Sigmoid colon (tissue), 7 donors: ENCODE results near the gene VAV3. TPM values are rescaled to one million over a fixed set of nuclear protein-coding genes. Genes with fewer than 3 reads are reported as not detected.

Experiments used
- DNase-seq: peaks from one replicate; pipeline ENCODE4 v3.0.0-alpha.2; 2019
- H3K27ac ChIP-seq, 4 donors: fragments of 200-600 bp; sonication (generic); one replicate each; pipeline ENCODE4 v1.5.1; 2016 to 2019; ENCODE audit warnings: mild to moderate bottlenecking in 1 of 4
- H3K27me3 ChIP-seq, 3 donors: fragments of 200-600 bp; sonication (generic); one replicate each; pipeline ENCODE4 v1.5.1; 2019; ENCODE audit warnings: mild to moderate bottlenecking in 1 of 3
- H3K36me3 ChIP-seq, 4 donors: fragments of 200-600 bp; sonication (generic); one replicate each; pipeline ENCODE4 v1.5.1; 2016 to 2019
- H3K4me1 ChIP-seq, 4 donors: fragments of 200-600 bp; sonication (generic); one replicate each; pipeline ENCODE4 v1.5.1; 2017 to 2019
- H3K4me3 ChIP-seq, 4 donors: fragments of 200-600 bp; sonication (generic); one replicate each; pipeline ENCODE4 v1.5.1; 2017 to 2019; ENCODE audit warnings: mild to moderate bottlenecking in 2 of 4, moderate library complexity in 1 of 4
- H3K9me3 ChIP-seq, 4 donors: fragments of 200-600 bp in 3 of 4; sonication (generic) in 3 of 4; one replicate each; pipeline versions ENCODE4 v1.5.1 to v1.6.1; 2013 to 2019
- EP300 ChIP-seq, 4 donors: sonication (generic); formaldehyde crosslinking; IDR thresholded peaks; one replicate each; pipeline ENCODE4 v1.6.1; 2017; ENCODE audit warnings: antibody characterized with exemption in 4 of 4
- POLR2A ChIP-seq, 2 donors: fragments of 450-650 bp; IDR thresholded peaks; one replicate each; pipeline ENCODE4 v1.6.1; 2016; ENCODE audit warnings: antibody characterized with exemption in 2 of 2, mild to moderate bottlenecking in 2 of 2, moderate library complexity in 2 of 2
- POLR2AphosphoS5 ChIP-seq, 4 donors: sonication (generic); formaldehyde crosslinking; IDR thresholded peaks; one replicate each; pipeline ENCODE4 v1.6.1; 2017; ENCODE audit warnings: antibody characterized with exemption in 4 of 4
- WGBS, 2 donors: extraction: QIAGEN DNeasy Blood & Tissue Kit; methylation state at CpG; one replicate each; pipeline ENCODE4 v1.1.7; 2013; 5-methylcytosine and 5-hydroxymethylcytosine counted together
- intact Hi-C: fragments of 100-400 bp; cut with DNase I; formaldehyde crosslinking; loops from one replicate; pipeline ENCODE4 v1.15.1; 2023
- polyA plus RNA-seq, 3 donors: library from polyadenylated mRNA; stranded (reverse); fragments of 200-250 nt; gene quantifications; one replicate each; pipeline ENCODE4 v1.2.3, GENCODE V29; 2013
- total RNA-seq, 4 donors: library from RNA; depleted of rRNA; stranded (reverse); fragments of >200 nt; gene quantifications; one replicate each; pipeline ENCODE4 v1.1.0, GENCODE V29; 2016
- TF ChIP-seq, protein P1 (sequence below), 4 experiments: fragments of 450-650 bp in 3 of 4; fragments of 200-600 bp in 1 of 4; IDR thresholded peaks; one replicate each; pipeline ENCODE4 v1.5.1; 2016 to 2019; ENCODE audit warnings: antibody characterized with exemption in 4 of 4, mild to moderate bottlenecking in 3 of 4, moderate library complexity in 2 of 4
- donor health status: healthy with polysubstance abuse.
- donor health status: Bipolar disorder and iron deficiency.
- donor health status: healthy.

VAV3 gene
- total and polyA plus RNA-seq, 7 donors, result 3.5 to 72.1 (median 17.3) TPM

DNA sequence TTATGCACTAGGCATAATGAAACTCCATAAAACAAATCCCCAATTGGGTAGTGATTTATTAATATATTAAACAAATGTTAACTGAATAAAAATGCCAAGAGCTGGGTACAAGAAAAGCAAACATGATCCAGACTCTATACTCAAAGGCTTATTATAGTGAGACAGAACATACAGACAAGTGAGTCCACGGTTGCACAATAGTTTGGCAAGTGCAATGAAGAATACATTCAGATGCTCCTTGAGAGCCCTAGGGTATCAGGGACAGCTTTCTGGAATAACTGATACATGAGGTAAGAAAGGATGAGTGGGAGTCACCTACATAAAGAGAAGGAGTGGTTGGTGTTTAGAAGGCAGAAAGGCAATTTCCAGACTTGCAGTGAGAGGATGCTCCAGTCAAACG lies 85.1 kb downstream of the VAV3 start:
- Histone ChIP-seq H3K27ac (no peak overlapping the region), H3K4me1 (no peaks in the 10 kb centered on the region), H3K4me3 (no peak overlapping the region), H3K36me3 (no peaks in the 10 kb centered on the region), H3K9me3 (no peaks in the 10 kb centered on the region), H3K27me3 (no peaks in the 10 kb centered on the region)
- TF ChIP-seq POLR2A (IDR thresholded peaks at IDR 0.05) (no peak), POLR2AphosphoS5 (IDR thresholded peaks at IDR 0.05) (peak in 1 of 4 donors; percentile 61), EP300 (IDR thresholded peaks at IDR 0.05) (no peak)
- TF ChIP-seq, protein P1, sequence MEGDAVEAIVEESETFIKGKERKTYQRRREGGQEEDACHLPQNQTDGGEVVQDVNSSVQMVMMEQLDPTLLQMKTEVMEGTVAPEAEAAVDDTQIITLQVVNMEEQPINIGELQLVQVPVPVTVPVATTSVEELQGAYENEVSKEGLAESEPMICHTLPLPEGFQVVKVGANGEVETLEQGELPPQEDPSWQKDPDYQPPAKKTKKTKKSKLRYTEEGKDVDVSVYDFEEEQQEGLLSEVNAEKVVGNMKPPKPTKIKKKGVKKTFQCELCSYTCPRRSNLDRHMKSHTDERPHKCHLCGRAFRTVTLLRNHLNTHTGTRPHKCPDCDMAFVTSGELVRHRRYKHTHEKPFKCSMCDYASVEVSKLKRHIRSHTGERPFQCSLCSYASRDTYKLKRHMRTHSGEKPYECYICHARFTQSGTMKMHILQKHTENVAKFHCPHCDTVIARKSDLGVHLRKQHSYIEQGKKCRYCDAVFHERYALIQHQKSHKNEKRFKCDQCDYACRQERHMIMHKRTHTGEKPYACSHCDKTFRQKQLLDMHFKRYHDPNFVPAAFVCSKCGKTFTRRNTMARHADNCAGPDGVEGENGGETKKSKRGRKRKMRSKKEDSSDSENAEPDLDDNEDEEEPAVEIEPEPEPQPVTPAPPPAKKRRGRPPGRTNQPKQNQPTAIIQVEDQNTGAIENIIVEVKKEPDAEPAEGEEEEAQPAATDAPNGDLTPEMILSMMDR (IDR thresholded peaks at IDR 0.05), result no peak
- intact Hi-C loops, result no loop called here
- DNase-seq, result no peak
- WGBS, 2 donors, result 83 to 89% methylated on average over 2 of the region's 2 CpGs

DNA sequence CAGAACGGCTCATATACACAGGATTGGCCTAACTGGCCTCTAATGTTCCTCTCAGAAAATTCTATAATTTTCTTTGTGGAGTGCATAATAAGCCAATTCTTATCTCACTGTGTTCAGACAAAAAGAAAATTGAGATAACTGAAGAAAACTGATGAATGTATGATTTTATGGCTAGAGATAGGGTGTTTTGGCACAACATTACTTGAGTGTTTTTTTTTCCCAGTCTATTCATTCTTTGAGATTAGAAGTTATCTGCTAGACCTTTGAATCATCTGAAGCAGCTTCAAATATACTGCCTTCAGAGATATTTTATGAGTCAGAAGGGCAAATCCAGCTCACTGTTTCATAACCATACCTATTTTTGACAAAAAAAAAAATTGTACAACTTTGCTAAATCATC lies 85.6 kb downstream of the VAV3 start:
- 30 to 64% methylated on average over 1 of the region's 1 CpG for WGBS, 2 donors
- H3K4me3 ChIP-seq, result no peak overlapping the region
- no peaks in the 10 kb centered on the region for H3K27me3 ChIP-seq
- no peaks in the 10 kb centered on the region for H3K9me3 ChIP-seq
- H3K36me3 ChIP-seq, result no peaks in the 10 kb centered on the region
- H3K27ac ChIP-seq, result no peak overlapping the region
- intact Hi-C loops, result no loop called here
- TF ChIP-seq POLR2A (IDR thresholded peaks at IDR 0.05) (no peak), EP300 (IDR thresholded peaks at IDR 0.05) (no peak), POLR2AphosphoS5 (IDR thresholded peaks at IDR 0.05) (no peak)
- TF ChIP-seq, protein P1 (IDR thresholded peaks at IDR 0.05), result no peak
- no peaks in the 10 kb centered on the region for H3K4me1 ChIP-seq
- no peak for DNase-seq

DNA sequence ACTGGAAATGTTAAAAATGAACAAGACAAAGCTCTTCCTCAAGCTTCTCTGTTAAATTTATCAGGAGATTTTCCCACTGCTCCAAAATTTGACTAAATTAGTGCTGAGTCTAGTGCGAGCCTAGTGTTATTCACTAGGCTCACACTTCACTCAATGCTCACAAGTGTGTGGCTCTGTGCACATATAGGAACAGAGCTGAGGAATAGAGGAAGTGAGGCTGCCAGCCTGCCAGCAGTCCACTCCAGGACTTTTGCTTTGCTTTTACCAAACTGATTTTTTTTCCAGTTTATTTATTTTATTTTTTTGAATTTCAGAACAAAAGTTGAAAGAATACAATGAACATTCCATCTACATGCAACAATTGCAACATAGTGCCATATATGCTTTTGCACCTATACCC lies 87.2 kb downstream of the VAV3 start:
- H3K4me3 ChIP-seq, result no peak overlapping the region
- H3K36me3 ChIP-seq, result no peaks in the 10 kb centered on the region
- DNase-seq, result no peak
- H3K9me3 ChIP-seq, result no peaks in the 10 kb centered on the region
- no peaks in the 10 kb centered on the region for H3K4me1 ChIP-seq
- TF ChIP-seq EP300 (IDR thresholded peaks at IDR 0.05) (no peak), POLR2AphosphoS5 (IDR thresholded peaks at IDR 0.05) (no peak), POLR2A (IDR thresholded peaks at IDR 0.05) (no peak)
- TF ChIP-seq, protein P1 (IDR thresholded peaks at IDR 0.05), result no peak
- H3K27me3 ChIP-seq, result no peaks in the 10 kb centered on the region
- H3K27ac ChIP-seq, result no peak overlapping the region
- WGBS, 2 donors, result 78 to 79% methylated on average over 1 of the region's 1 CpG
- intact Hi-C loops, result no loop called here

GRCh38 chr1:107877092-107877491 lies 87.9 kb downstream of the VAV3 start:
- no peak for DNase-seq
- Histone ChIP-seq H3K27ac (no peak overlapping the region), H3K9me3 (no peaks in the 10 kb centered on the region), H3K4me3 (no peak overlapping the region), H3K27me3 (no peaks in the 10 kb centered on the region), H3K4me1 (no peaks in the 10 kb centered on the region), H3K36me3 (no peaks in the 10 kb centered on the region)
- intact Hi-C loops, result no loop called here
- peak in 3 of 4 donors; percentile 38 to 48 (median 42) for TF ChIP-seq POLR2AphosphoS5 (IDR thresholded peaks at IDR 0.05)
- TF ChIP-seq, protein P1 (IDR thresholded peaks at IDR 0.05), result no peak
- WGBS, 2 donors, result 43 to 44% methylated on average over 2 of the region's 2 CpGs

DNA sequence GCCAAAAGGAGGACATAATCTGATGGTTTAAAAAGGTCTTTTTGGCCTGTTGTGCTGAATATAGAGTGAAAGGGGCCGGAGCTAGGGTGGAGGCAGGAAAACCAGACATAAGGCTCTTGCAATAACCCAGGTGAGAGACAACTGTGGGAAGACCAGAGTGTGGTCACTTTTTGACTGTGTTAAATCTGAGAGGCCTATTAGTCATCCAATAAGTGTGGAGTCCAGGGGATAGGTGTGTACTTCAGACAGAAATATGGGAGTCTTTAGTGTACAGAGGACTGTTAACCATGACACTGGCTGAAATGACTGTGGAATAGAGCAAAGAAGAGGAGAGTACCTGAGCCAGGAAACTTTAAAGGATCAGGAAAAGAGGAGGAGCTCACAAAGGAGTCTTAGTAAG lies 89.3 kb downstream of the VAV3 start:
- no peak for TF ChIP-seq POLR2AphosphoS5 (IDR thresholded peaks at IDR 0.05)
- H3K9me3 ChIP-seq, result no peaks in the 10 kb centered on the region
- intact Hi-C loops, result no loop called here
- H3K27me3 ChIP-seq, result no peaks in the 10 kb centered on the region
- H3K36me3 ChIP-seq, result no peaks in the 10 kb centered on the region
- DNase-seq, result no peak
- H3K4me1 ChIP-seq, result no peaks in the 10 kb centered on the region
- no peak overlapping the region for H3K27ac ChIP-seq
- no peak overlapping the region for H3K4me3 ChIP-seq
- 71 to 84% methylated on average over 1 of the region's 1 CpG for WGBS, 2 donors
